ENCODE results near the gene MKKS. TPM values are rescaled to one million over a fixed set of nuclear protein-coding genes. Genes with fewer than 3 reads are reported as not detected.

The MKKS gene
- total and polyA plus RNA-seq, 2 of the 13 experiments (the other 11 are each of a cell fraction or from before 2014, with no cell fraction given) = 26.7 to 34.5 TPM

GRCh38 chr20:10367943-10368701 is 65.9 kb downstream of the MKKS start (continued):
- no peak for TF ChIP-seq ZNF142 (CRISPR knock-in tag; IDR thresholded peaks at IDR 0.05)
- no peak for TF ChIP-seq GPBP1L1 (CRISPR knock-in tag; IDR thresholded peaks at IDR 0.05)
- no peak for TF ChIP-seq SATB2 (CRISPR knock-in tag; IDR thresholded peaks at IDR 0.05)
- TF ChIP-seq ZNF230 (CRISPR knock-in tag; IDR thresholded peaks at IDR 0.05) = no peak; the same call in 1 of the 2 replicates
- no peak for TF ChIP-seq ZNF670 (CRISPR knock-in tag; IDR thresholded peaks at IDR 0.05; ENCODE audit: borderline replicate concordance)
- no peak for TF ChIP-seq SMYD3 (CRISPR knock-in tag; IDR thresholded peaks at IDR 0.05)
- peak; percentile 81 for TF ChIP-seq ATF1 (CRISPR knock-in tag; IDR thresholded peaks at IDR 0.05)
- TF ChIP-seq PAXIP1 (CRISPR knock-in tag; conservative IDR thresholded peaks at IDR 0.05) = peak; percentile 99
- TF ChIP-seq ZBTB46 (CRISPR knock-in tag; IDR thresholded peaks at IDR 0.05; ENCODE audit: borderline replicate concordance) = no peak
- no peak; the same call in 1 of the 2 replicates for TF ChIP-seq ZFP1 (CRISPR knock-in tag; IDR thresholded peaks at IDR 0.05)
- TF ChIP-seq IRX3 (CRISPR knock-in tag; IDR thresholded peaks at IDR 0.05; ENCODE audit: borderline replicate concordance, low read depth) = no peak; the same call in 1 of the 2 replicates
- TF ChIP-seq ZMYM2 (CRISPR knock-in tag; IDR thresholded peaks at IDR 0.05) = 0 out of 2 replicates have a peak, but pooled peaks have one; percentile 22
- TF ChIP-seq KLF16 (CRISPR knock-in tag; IDR thresholded peaks at IDR 0.05) = peak in 1 of 2 experiments; percentile 86; a peak in 1 of 4 replicates
- no peak for TF ChIP-seq CCAR2 (optimal IDR thresholded peaks at IDR 0.05; ENCODE audit: low read depth, low read length)
- TF ChIP-seq SALL2 (CRISPR knock-in tag; IDR thresholded peaks at IDR 0.05) = 0 out of 2 replicates have a peak, but pooled peaks have one; percentile 30
- TF ChIP-seq ZNF354B (CRISPR knock-in tag; IDR thresholded peaks at IDR 0.05) = 0 out of 2 replicates have a peak, but pooled peaks have one; percentile 42

Data from HepG2 (cell line).